IMR-90 (cell line): ENCODE results near the gene ZNF346. TPM values are rescaled to one million over a fixed set of nuclear protein-coding genes. Genes with fewer than 3 reads are reported as not detected.

Experiments used
- ATAC-seq: fragments of 200-7000 bp; cut with Tn5 transposase; 2 replicates; pipeline ENCODE4 v1.9.1; 2020; ENCODE audit warnings: low read depth, mild to moderate bottlenecking, moderate library complexity
- BruUV-seq: library from RNA; stranded (reverse); fragments of 400-500 nt; replicated peaks from 2 replicates; lab custom pipeline; 2021; lab: Mats Ljungman, UMichigan
- CTCF ChIA-PET: fragments of 300-600 bp; formaldehyde crosslinking; extraction: SDS; loops from one replicate; lab custom pipeline; 2021; ENCODE audit warnings: antibody characterized with exemption; lab: Yijun Ruan, JAX
- POLR2A ChIA-PET: fragments of 300-600 bp; sonication (Branson Sonifier 250); formaldehyde crosslinking; loops from one replicate; lab custom pipeline; 2022; ENCODE audit warnings: antibody characterized with exemption; ENCODE audit not compliant: unreplicated experiment; lab: Charles Lee
- DNase-seq: peaks from one replicate; pipeline ENCODE4 v3.0.0; 2013
- H2AFZ ChIP-seq: replicated peaks from 2 replicates; pipeline ENCODE3; 2013; ENCODE audit warnings: low read length, mild to moderate bottlenecking; ENCODE audit not compliant: poor library complexity
- H2AK5ac ChIP-seq: 2 replicates; pipeline ENCODE4 v1.6.1; 2013; ENCODE audit warnings: low read depth, low read length, inconsistent platforms
- H2AK9ac ChIP-seq: replicated peaks from 2 replicates; pipeline ENCODE3; 2013; ENCODE audit warnings: mild to moderate bottlenecking, low read depth, low read length, moderate library complexity; ENCODE audit not compliant: poor library complexity
- H2BK120ac ChIP-seq: 2 replicates; pipeline ENCODE4 v1.6.1; 2013; ENCODE audit warnings: low read depth, low read length, inconsistent platforms
- H2BK15ac ChIP-seq: 3 replicates; pipeline ENCODE4 v1.6.1; 2013; ENCODE audit warnings: low read depth, low read length, inconsistent platforms
- H2BK20ac ChIP-seq: 2 replicates; pipeline ENCODE4 v1.6.1; 2013; ENCODE audit warnings: low read depth, mild to moderate bottlenecking, inconsistent platforms, low read length, moderate library complexity
- H2BK5ac ChIP-seq: 2 replicates; pipeline ENCODE4 v1.6.1; 2013; ENCODE audit warnings: mild to moderate bottlenecking, low read depth, low read length, inconsistent platforms; ENCODE audit not compliant: poor library complexity, severe bottlenecking
- H3K14ac ChIP-seq: replicated peaks from 2 replicates; pipeline ENCODE4 v1.6.1; 2013; ENCODE audit warnings: low read depth, low read length, inconsistent platforms
- H3K18ac ChIP-seq: 2 replicates; pipeline ENCODE4 v1.6.1; 2013; ENCODE audit warnings: low read depth, low read length, control low read depth
- H3K23ac ChIP-seq: 2 replicates; pipeline ENCODE4 v1.6.1; 2013; ENCODE audit warnings: low read depth, low read length, inconsistent platforms
- H3K27ac ChIP-seq: 2 replicates; pipeline ENCODE4 v1.5.1; 2013; ENCODE audit warnings: mild to moderate bottlenecking, control low read depth, low read length; ENCODE audit not compliant: insufficient read depth
- H3K27me3 ChIP-seq: 2 replicates; pipeline ENCODE4 v1.6.1; 2013; ENCODE audit warnings: low read length; ENCODE audit not compliant: control insufficient read depth, insufficient read depth
- H3K36me3 ChIP-seq: 2 replicates; pipeline ENCODE4 v1.6.1; 2013; ENCODE audit warnings: low read length, mixed read lengths; ENCODE audit not compliant: control insufficient read depth, insufficient read depth
- H3K4ac ChIP-seq: 2 replicates; pipeline ENCODE4 v1.6.1; 2013; ENCODE audit warnings: low read depth, low read length, inconsistent platforms
- H3K4me1 ChIP-seq: 2 replicates; pipeline ENCODE4 v1.6.1; 2013; ENCODE audit warnings: low read length, mixed read lengths; ENCODE audit not compliant: control insufficient read depth, insufficient read depth
- H3K4me2 ChIP-seq: 2 replicates; pipeline ENCODE4 v1.6.1; 2013; ENCODE audit warnings: low read depth, mild to moderate bottlenecking, control low read depth, low read length, moderate library complexity
- H3K4me3 ChIP-seq: 2 replicates; pipeline ENCODE4 v1.5.1; 2013; ENCODE audit warnings: low read depth, mild to moderate bottlenecking, control low read depth, low read length, moderate library complexity; ENCODE audit not compliant: insufficient read depth
- H3K56ac ChIP-seq: 2 replicates; pipeline ENCODE4 v1.6.1; 2013; ENCODE audit warnings: low read length, inconsistent platforms; ENCODE audit not compliant: insufficient read depth; ENCODE audit errors: extremely low read depth
- H3K79me1 ChIP-seq, 2 experiments: 2 replicates each; pipeline ENCODE4 v1.6.1; 2013; ENCODE audit warnings: low read length in 2 of 2, inconsistent platforms in 1 of 2, low read depth in 1 of 2
- H3K9ac ChIP-seq: 2 replicates; pipeline ENCODE4 v1.6.1; 2013; ENCODE audit warnings: low read depth, low read length, control low read depth
- H3K9me1 ChIP-seq: 2 replicates; pipeline ENCODE4 v1.6.1; 2013; ENCODE audit warnings: low read length, inconsistent platforms; ENCODE audit not compliant: insufficient read depth
- H3K9me3 ChIP-seq: 2 replicates; pipeline ENCODE4 v1.6.1; 2013; ENCODE audit warnings: low read length; ENCODE audit not compliant: control insufficient read depth, insufficient read depth
- H4K20me1 ChIP-seq: 2 replicates; pipeline ENCODE4 v1.6.1; 2013; ENCODE audit warnings: low read length, inconsistent platforms; ENCODE audit not compliant: insufficient read depth
- H4K5ac ChIP-seq: 2 replicates; pipeline ENCODE4 v1.6.1; 2013; ENCODE audit warnings: mild to moderate bottlenecking, low read depth, low read length, control low read depth
- H4K8ac ChIP-seq, 2 experiments: 2 replicates each; pipeline ENCODE4 v1.6.1; 2013; ENCODE audit warnings: low read depth in 2 of 2, low read length in 2 of 2, control low read depth in 1 of 2, inconsistent platforms in 1 of 2
- H4K91ac ChIP-seq: 2 replicates; pipeline ENCODE4 v1.6.1; 2013; ENCODE audit warnings: low read depth, low read length, inconsistent platforms; ENCODE audit not compliant: insufficient read depth
- BHLHE40 ChIP-seq: fragments of 150-350 bp; IDR thresholded peaks from 2 replicates; pipeline ENCODE4 v1.6.1; 2016; ENCODE audit warnings: mild to moderate bottlenecking, low read depth, low read length
- CEBPB ChIP-seq: IDR thresholded peaks from 2 replicates; pipeline ENCODE4 v1.6.1; 2012; ENCODE audit warnings: low read depth, low read length, improper control_type of control experiment
- CHD1 ChIP-seq: IDR thresholded peaks from 2 replicates; pipeline ENCODE4 v1.6.1; 2012; ENCODE audit warnings: low read depth, low read length, improper control_type of control experiment
- CTCF ChIP-seq: conservative IDR thresholded peaks from 2 replicates; pipeline ENCODE4 v1.5.1; 2012; ENCODE audit warnings: mild to moderate bottlenecking, low read depth, low read length, improper control_type of control experiment
- ELK1 ChIP-seq: fragments of 150-350 bp; IDR thresholded peaks from 2 replicates; pipeline ENCODE4 v1.6.1; 2016; ENCODE audit warnings: low read depth, mild to moderate bottlenecking, low read length, moderate library complexity, borderline replicate concordance
- FOS ChIP-seq: fragments of 150-350 bp; IDR thresholded peaks from 2 replicates; pipeline ENCODE4 v1.6.1; 2016; ENCODE audit warnings: low read depth, low read length
- MAZ ChIP-seq: IDR thresholded peaks from 2 replicates; pipeline ENCODE4 v1.6.1; 2012; ENCODE audit warnings: low read depth, mild to moderate bottlenecking, low read length, improper control_type of control experiment, moderate library complexity, borderline replicate concordance
- MXI1 ChIP-seq: IDR thresholded peaks from 2 replicates; pipeline ENCODE4 v1.6.1; 2012; ENCODE audit warnings: low read depth, mild to moderate bottlenecking, low read length, moderate library complexity, borderline replicate concordance
- POLR2A ChIP-seq: IDR thresholded peaks from 2 replicates; pipeline ENCODE4 v1.6.1; 2012; ENCODE audit warnings: mild to moderate bottlenecking, low read depth, low read length
- RCOR1 ChIP-seq: IDR thresholded peaks from 2 replicates; pipeline ENCODE4 v1.6.1; 2012; ENCODE audit warnings: mild to moderate bottlenecking, low read length, improper control_type of control experiment; ENCODE audit not compliant: insufficient replicate concordance
- RFX5 ChIP-seq: IDR thresholded peaks from 2 replicates; pipeline ENCODE4 v1.8.0; 2012; ENCODE audit warnings: low read depth, mild to moderate bottlenecking, low read length, moderate library complexity
- SMC3 ChIP-seq: fragments of 150-350 bp; IDR thresholded peaks from 2 replicates; pipeline ENCODE4 v1.6.1; 2016; ENCODE audit warnings: low read depth, mild to moderate bottlenecking, antibody characterized with exemption, low read length, moderate library complexity
- WGBS, 2 experiments: methylation state at CpG; one replicate each; pipeline versions ENCODE4 v1.1.5 to v1.1.7; 2013; ENCODE audit warnings: missing lambda C conversion rate in 2 of 2; ENCODE audit not compliant: insufficient read length in 1 of 2; ENCODE audit errors: extremely low coverage in 2 of 2; 5-methylcytosine and 5-hydroxymethylcytosine counted together
- dilution Hi-C: fragments of 300-500 bp; cut with HindIII; formaldehyde crosslinking; loops from one replicate; pipeline ENCODE4 v1.14.3; 2018; ENCODE audit warnings: low sequenced_read_pairs; ENCODE audit not compliant: unreplicated experiment
- in situ Hi-C: fragments of 300-500 bp; cut with MboI; formaldehyde crosslinking; loops from 3 replicates; pipeline ENCODE4 v1.14.3; 2019; ENCODE audit warnings: low sequenced_read_pairs, inconsistent platforms, mixed read lengths
- intact Hi-C: fragments of 100-400 bp; cut with micrococcal nuclease; formaldehyde crosslinking; loops from 2 replicates; pipeline ENCODE4 v1.10.0; 2022
- polyA plus RNA-seq, 3 experiments: library from polyadenylated mRNA; depleted of rRNA; stranded (reverse); fragments of >200 nt; gene quantifications; 2 replicates each; pipeline ENCODE4 v1.2.3, GENCODE V29; 2012; ENCODE audit warnings: low replicate concordance in 1 of 3
- total RNA-seq: library from RNA; depleted of rRNA; stranded (reverse); fragments of >200 nt; gene quantifications from 2 replicates; pipeline ENCODE4 v1.2.3, GENCODE V29; 2012

ZNF346 gene
- total and polyA plus RNA-seq, 2 of the 4 experiments (the other 2 are of a cell fraction) = 15.1 to 17.0 TPM

DNA sequence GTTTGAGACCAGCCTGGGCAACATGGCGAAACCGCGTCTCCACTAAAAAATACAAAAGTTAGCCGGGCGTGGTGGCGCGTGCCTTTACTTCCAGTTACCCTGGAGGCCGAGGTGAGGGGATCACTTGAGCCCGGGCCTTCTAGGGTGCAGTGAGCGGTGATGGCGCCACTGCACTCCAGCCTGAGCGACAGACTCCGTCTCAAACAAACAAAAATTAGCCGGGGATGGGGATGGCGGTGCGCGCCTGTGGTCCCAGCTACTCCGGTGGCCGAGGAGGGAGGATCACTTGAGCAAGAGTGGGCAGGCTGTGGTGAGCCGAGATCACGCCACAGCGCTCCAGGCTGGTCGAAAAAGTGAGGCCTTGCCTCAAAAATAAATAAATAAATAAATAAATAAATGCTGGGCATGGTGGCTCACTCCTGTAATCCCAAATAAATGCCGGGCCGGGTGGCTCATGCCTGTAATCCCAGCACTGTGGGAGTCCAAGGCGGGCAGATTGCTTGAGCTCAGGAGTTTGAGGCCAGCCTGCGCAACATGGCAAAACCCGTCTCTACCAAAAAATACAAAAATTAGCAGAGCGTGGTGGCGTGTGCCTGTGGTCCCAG lies 95.0 kb downstream of the ZNF346 start:
- Histone ChIP-seq H2AK9ac (peak overlapping the region; percentile 61), H3K36me3 (no peaks in the 10 kb centered on the region), H3K18ac (no peak overlapping the region), H3K27ac (no peak overlapping the region), H3K14ac (no peak overlapping the region), H4K91ac (no peak overlapping the region), H3K9me3 (no peaks in the 10 kb centered on the region), H3K4me2 (no peak overlapping the region), H4K5ac (no peak overlapping the region; the same call in 1 of the 2 replicates), H2BK120ac (no peak overlapping the region), H2AK5ac (peak overlapping the region; percentile 30; the same call in 1 of the 2 replicates), H3K4me3 (no peak overlapping the region), H3K56ac (no peak overlapping the region), H3K23ac (no peak overlapping the region), H3K9ac (no peak overlapping the region), H3K4ac (peak overlapping the region; percentile 45; the same call in 1 of the 2 replicates), H2BK20ac (no peak overlapping the region), H2BK15ac (no peak overlapping the region), H3K27me3 (no peaks in the 10 kb centered on the region), H2AFZ (no peak overlapping the region), H3K9me1 (peaks cover 6% of the 10 kb centered on the region), H4K8ac (peak overlapping the region; percentile 89 to 91; a peak in 2 of 4 replicates), H4K20me1 (no peaks in the 10 kb centered on the region), H3K4me1 (no peaks in the 10 kb centered on the region; the same call in 1 of the 2 replicates), H2BK5ac (no peak overlapping the region), H3K79me1 (no peaks in the 10 kb centered on the region)
- dilution Hi-C loops (no loop called here), intact Hi-C loops (loop anchor here (2.0 to 10.0 kb wide), 2 partner anchors 15 to 157 kb away; partner anchors contain the start of gene NSD1), in situ Hi-C loops (no loop called here)
- WGBS, 2 experiments = 97% methylated on average over 11 of the region's 30 CpGs; no CpG with 5 or more reads in 1 of the 2 experiments
- CTCF ChIA-PET = no interaction called here
- TF ChIP-seq CEBPB (no peak), RCOR1 (no peak), BHLHE40 (no peak), POLR2A (no peak), SMC3 (no peak), CHD1 (no peak), CTCF (no peak), FOS (no peak), ELK1 (no peak), RFX5 (no peak), MAZ (no peak), MXI1 (no peak)
- no peak for DNase-seq
- POLR2A ChIA-PET = no interaction called here
- BruUV-seq = no TSS peak
- no peak for ATAC-seq
